ENCODE measurements around the gene AGK.

DNA sequence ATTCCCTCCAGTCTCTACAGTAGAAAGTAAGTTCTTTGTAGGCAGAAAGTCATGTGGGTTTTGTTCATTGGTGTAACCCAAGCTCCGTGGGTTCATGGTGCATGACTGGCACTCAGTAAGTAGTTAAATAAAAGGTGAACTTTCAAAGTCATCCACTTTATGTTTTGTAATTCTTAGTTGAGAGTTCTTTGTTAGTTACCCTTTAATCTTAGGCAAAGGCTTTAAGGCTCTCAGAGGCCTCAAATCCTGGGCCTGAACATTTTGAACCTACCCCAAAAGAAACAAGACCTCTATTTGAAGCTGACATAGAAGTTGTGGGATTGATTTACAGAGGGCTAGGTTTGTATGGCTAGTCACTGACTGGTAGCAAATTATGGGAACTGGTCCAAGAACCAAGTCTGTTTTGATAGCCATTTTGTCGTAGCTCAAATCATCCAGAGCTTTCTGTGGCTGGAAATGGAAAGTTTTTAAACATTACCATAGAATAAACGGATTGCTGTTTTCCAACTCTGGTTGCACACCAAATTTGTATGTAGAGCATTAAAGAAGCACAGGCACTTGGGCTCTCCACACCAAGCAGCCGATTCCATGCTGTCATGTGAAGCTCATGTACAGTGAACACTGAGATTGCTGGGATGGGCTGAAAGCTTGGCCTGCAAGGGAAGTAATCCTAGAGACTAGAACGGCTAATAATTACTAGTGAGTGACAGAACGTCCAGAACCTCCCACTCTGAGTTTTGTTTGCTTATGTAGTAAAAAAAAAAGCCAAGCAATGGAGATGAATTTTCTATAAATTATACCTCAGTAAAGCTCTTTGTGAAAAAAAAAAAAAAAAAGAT, 97.3 kb downstream of the AGK start:
- TF ChIP-seq, protein P1, sequence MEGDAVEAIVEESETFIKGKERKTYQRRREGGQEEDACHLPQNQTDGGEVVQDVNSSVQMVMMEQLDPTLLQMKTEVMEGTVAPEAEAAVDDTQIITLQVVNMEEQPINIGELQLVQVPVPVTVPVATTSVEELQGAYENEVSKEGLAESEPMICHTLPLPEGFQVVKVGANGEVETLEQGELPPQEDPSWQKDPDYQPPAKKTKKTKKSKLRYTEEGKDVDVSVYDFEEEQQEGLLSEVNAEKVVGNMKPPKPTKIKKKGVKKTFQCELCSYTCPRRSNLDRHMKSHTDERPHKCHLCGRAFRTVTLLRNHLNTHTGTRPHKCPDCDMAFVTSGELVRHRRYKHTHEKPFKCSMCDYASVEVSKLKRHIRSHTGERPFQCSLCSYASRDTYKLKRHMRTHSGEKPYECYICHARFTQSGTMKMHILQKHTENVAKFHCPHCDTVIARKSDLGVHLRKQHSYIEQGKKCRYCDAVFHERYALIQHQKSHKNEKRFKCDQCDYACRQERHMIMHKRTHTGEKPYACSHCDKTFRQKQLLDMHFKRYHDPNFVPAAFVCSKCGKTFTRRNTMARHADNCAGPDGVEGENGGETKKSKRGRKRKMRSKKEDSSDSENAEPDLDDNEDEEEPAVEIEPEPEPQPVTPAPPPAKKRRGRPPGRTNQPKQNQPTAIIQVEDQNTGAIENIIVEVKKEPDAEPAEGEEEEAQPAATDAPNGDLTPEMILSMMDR (IDR thresholded peaks at IDR 0.05), result no peak
- no peak for TF ChIP-seq ZFX (IDR thresholded peaks at IDR 0.05; ENCODE audit: borderline replicate concordance)
